ENCODE measurements around the gene AP1M1.
A peak's percentile ranks its signal among the peaks of the same experiment; 100 is the strongest.
"Not testable (repeated sequence)": the region's sequence is repeated elsewhere in the genome, so short reads cannot be mapped to it uniquely, and the experiment has no call there.

The AP1M1 gene

GRCh38 chr19:16197622-16198369 lies at the start of gene AP1M1:
Gene AP1M1, plus strand, starts transcription at chr19:16197911. Its CDS starts 116 bp downstream, at chr19:16198027.
- DNase-seq, result peak; percentile 97

- DNase-seq, result no peak
These were observed 49.1 kb upstream of the AP1M1 start for GRCh38 chr19:16148443-16149229.

- no peak for DNase-seq
These were observed 44.0 kb upstream of the AP1M1 start for GRCh38 chr19:16153582-16154336.

- no peak for DNase-seq
These were observed 43.2 kb upstream of the AP1M1 start for GRCh38 chr19:16154557-16154956.

GRCh38 chr19:16155128-16155527 lies 42.6 kb upstream of the AP1M1 start:
- DNase-seq, result no peak

- no peak for DNase-seq
These were observed 40.8 kb upstream of the AP1M1 start for GRCh38 chr19:16156904-16157303.

GRCh38 chr19:16157601-16158000 lies 40.1 kb upstream of the AP1M1 start:
- DNase-seq, result no peak

- no peak for DNase-seq
These were observed 38.1 kb upstream of the AP1M1 start for GRCh38 chr19:16159655-16160054.

- DNase-seq, result no peak
These were observed 37.2 kb upstream of the AP1M1 start for GRCh38 chr19:16160445-16160942.

- DNase-seq, result no peak
These were observed 36.7 kb upstream of the AP1M1 start for GRCh38 chr19:16160943-16161560.

- DNase-seq, result no peak
These were observed 35.9 kb upstream of the AP1M1 start for GRCh38 chr19:16161840-16162239.

- DNase-seq, result no peak
These were observed 33.4 kb upstream of the AP1M1 start for GRCh38 chr19:16164222-16164890.

- DNase-seq, result no peak
These were observed 31.3 kb upstream of the AP1M1 start for GRCh38 chr19:16166417-16166816.

GRCh38 chr19:16167055-16167454 lies 30.7 kb upstream of the AP1M1 start:
- no peak for DNase-seq

GRCh38 chr19:16168465-16169081 lies 29.1 kb upstream of the AP1M1 start:
- no peak for DNase-seq

GRCh38 chr19:16170134-16170533 lies 27.6 kb upstream of the AP1M1 start:
- DNase-seq, result no peak

GRCh38 chr19:16175954-16176353 lies 21.8 kb upstream of the AP1M1 start:
- DNase-seq, result no peak

GRCh38 chr19:16178866-16179265 lies 18.8 kb upstream of the AP1M1 start:
- DNase-seq, result not testable (repeated sequence)

- DNase-seq, result no peak
These were observed 17.1 kb upstream of the AP1M1 start for GRCh38 chr19:16180611-16181010.

GRCh38 chr19:16184665-16185122 lies 13.0 kb upstream of the AP1M1 start:
- no peak for DNase-seq

- DNase-seq, result peak; percentile 99
These were observed 12.5 kb upstream of the AP1M1 start, which contains the start of gene FAM32A for GRCh38 chr19:16185123-16185767. Gene FAM32A, plus strand, starts transcription at chr19:16185410. Its CDS starts 33 bp downstream, at chr19:16185443.
